ENCODE results near the gene FBXO10.

DNA sequence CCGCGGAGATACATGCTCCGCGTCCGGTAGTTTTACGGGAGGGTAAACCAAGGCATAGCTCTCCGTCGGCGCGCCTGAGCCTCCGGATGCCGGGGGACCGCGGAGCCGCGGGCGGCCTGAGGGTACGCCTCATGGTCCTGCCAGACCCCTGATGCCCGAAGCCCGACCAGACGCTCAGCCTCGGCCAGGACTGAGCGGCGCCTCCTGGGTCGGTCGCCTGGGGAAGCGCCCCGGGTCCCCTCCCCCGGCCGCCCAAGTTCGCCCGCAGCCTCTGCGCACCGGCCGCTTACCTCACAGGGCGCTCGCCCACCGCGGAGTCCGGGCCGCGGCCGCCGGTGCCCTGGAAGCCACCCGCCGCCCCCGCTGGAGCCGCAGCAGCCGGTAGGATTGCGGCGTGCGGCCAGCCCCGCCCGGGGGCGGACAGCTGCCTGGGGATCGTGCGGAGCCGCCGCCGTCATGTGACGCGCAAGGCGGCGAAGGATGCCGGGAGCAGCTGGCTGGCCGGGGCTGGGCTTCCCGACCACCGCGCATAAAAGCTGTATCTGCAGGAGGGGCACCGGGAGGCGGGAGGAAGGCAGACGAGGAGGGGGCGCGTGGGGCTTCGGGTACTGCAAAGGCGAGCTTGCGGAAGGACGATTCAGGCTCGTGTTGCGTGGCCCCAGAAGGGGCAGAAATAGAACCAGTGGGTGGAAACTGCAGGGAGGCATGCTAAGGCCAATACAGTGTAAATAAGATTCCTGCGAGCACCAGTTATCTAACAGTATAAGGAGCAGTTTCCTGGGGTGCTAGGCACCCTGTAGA is at the start of gene FBXO10:
- TF ChIP-seq, protein P1, sequence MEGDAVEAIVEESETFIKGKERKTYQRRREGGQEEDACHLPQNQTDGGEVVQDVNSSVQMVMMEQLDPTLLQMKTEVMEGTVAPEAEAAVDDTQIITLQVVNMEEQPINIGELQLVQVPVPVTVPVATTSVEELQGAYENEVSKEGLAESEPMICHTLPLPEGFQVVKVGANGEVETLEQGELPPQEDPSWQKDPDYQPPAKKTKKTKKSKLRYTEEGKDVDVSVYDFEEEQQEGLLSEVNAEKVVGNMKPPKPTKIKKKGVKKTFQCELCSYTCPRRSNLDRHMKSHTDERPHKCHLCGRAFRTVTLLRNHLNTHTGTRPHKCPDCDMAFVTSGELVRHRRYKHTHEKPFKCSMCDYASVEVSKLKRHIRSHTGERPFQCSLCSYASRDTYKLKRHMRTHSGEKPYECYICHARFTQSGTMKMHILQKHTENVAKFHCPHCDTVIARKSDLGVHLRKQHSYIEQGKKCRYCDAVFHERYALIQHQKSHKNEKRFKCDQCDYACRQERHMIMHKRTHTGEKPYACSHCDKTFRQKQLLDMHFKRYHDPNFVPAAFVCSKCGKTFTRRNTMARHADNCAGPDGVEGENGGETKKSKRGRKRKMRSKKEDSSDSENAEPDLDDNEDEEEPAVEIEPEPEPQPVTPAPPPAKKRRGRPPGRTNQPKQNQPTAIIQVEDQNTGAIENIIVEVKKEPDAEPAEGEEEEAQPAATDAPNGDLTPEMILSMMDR (IDR thresholded peaks at IDR 0.05) = no peak
- TF ChIP-seq EP300 (IDR thresholded peaks at IDR 0.05) = no peak
- no peak for TF ChIP-seq POLR2A (IDR thresholded peaks at IDR 0.05)
